GM21360 (cell line): ENCODE data around the gene APOBEC2.

Source experiments
- ATAC-seq: cut with Tn5 transposase; IDR thresholded peaks from one replicate; pipeline ENCODE4 v1.9.1; 2021; ENCODE audit warnings: mild to moderate bottlenecking, moderate library complexity; ENCODE audit not compliant: unreplicated experiment

APOBEC2 gene

GRCh38 chr6:41083072-41083471 lies 30.1 kb downstream of the APOBEC2 start:
- no peak for ATAC-seq

DNA sequence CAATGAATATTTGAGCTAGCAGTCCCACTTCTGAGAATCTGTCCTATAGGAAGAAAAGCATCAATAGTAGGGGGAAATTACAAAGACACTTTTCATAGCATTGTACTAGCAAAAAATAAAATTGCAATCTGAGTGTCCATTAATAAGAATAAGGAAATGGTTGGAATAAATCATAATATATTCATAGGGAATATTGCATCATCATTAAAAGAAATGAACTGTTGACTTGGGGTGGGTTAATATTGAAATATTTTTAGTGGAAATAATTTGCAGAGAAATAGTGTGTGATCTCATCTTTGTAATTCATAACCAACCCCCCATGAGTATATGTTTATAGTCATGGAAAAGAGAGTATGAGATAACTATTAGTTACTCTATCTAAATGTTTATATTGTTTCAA lies 32.2 kb downstream of the APOBEC2 start:
- ATAC-seq, result no peak

DNA sequence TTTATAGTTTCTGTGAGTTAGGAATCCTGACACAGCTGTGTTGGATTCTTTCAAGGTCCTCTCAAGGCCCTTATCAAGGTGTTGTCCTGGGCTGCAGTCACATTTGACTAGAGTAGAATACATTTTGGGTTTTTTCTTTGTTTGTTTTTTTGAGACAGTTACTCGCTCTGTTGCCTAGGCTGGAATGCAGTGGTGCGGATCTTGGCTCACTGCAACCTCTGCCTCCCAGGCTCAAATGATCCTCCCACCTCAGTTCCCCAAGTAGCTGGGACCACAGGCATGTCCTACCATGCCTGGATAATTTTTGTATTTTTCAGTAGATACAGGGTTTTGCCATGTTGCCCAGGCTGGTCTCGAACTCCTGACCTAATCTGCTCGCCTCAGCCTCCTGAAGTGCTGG lies 35.4 kb downstream of the APOBEC2 start:
- ATAC-seq, result no peak

- ATAC-seq, result no peak
Observed at GRCh38 chr6:41090841-41091761, 38.1 kb downstream of the APOBEC2 start.

DNA sequence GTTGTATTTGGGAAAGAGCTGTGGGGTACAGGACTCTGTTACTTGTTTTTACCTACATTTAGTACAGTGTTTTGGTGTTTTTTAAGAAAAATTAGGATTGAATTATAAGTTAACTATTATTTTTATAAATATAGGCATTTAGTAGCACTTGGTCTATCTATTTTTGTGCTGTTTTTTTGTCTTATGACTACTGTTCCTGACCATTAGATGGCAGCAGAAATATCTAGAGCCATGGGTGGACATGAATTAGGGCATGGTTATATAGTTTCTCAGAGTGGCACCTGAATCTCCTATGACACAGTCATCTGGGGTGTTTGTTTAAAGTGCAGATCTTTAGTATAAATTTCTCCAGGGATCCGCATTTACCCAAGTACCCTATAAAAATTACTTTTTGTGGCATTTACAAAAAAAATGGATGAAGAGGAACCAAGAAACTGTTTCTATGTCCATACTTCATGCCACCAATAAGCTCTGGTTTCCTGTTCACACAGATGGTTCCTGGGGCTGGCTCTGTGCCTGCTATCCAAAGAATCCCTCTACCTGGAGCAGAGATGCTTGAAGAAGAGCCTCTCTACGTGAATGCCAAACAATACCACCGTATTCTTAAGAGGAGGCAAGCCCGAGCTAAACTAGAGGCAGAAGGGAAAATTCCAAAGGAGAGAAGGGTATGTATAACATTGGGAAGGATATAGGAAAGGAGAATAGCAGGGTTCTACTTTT lies 39.6 kb downstream of the APOBEC2 start:
- ATAC-seq, result no peak

DNA sequence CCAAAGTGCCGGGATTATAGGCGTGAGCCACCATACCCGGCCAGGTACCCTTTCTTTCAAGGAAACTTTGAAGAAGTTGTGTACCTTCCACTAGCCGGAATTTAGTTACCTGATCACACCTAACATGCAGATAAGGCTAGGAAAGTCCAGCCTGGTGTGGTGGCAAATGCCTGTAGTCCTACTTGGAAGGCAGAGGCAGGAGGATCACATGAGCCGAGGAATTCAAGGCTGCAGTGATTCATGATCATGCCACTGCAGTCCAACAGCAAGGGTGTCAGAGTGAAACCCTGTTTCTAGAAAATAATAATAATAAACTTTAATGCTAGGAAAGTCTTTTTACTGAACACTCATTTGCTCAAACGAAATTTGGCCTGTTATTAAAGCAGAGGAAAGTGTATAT lies 40.7 kb downstream of the APOBEC2 start:
- no peak for ATAC-seq

- no peak for ATAC-seq
Observed at GRCh38 chr6:41097467-41098090, 44.6 kb downstream of the APOBEC2 start.

DNA sequence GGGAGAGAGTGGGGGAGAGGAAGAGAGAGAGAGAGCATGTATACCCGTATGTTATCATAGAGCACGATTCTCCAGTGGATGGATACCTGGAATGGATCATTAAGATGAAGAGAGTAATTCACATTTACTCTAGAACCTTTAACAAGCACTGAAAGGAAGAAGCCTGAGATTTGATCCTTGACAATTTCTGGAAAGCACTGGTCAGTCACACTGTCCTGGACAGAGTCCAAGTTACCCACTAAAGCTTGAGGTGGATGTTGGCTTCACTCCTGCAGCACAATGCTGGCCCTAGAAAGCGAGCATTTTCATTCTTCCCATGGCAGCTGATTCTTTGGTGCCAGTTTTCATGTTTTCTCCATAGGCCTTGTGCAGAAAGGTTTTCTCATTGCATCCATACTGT lies 45.4 kb downstream of the APOBEC2 start:
- no peak for ATAC-seq

- ATAC-seq, result no peak
Observed at GRCh38 chr6:41100871-41101287, 47.9 kb downstream of the APOBEC2 start.

DNA sequence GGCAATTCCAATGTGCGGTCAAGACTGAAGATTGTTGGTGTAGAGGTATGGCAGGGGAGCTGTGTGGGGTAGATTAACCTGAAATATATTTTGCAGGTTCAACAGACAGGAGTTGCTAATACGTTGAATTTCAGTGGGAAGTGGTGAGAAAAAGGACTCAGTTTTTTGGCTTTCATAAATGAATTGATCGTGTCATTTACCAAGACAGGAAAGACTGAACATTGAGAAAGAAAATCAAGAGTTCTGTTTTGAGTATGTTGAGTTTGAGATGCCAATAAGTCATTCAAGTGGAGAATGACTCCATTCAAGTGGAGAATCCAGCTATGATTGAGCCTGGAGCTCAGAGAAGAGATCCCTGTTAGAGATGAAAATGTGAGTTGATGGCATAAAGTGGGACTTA lies 50.8 kb downstream of the APOBEC2 start:
- ATAC-seq, result no peak

- no peak for ATAC-seq
Observed at GRCh38 chr6:41111017-41111416, 58.0 kb downstream of the APOBEC2 start.
